Cardiac septum (tissue), 1 donor: ENCODE results near the gene TRAP1. TPM values are rescaled to one million over a fixed set of nuclear protein-coding genes. Genes with fewer than 3 reads are reported as not detected.
A peak's percentile ranks its signal among the peaks of the same experiment; 100 is the strongest.
"Not testable (repeated sequence)": the region's sequence is repeated elsewhere in the genome, so short reads cannot be mapped to it uniquely, and the experiment has no call there.

Experiments used
- DNase-seq: peaks from one replicate; pipeline ENCODE4 v3.0.0-alpha.2; 2020; ENCODE audit warnings: low spot score
- intact Hi-C: fragments of 100-400 bp; cut with DNase I; formaldehyde crosslinking; loops from one replicate; pipeline ENCODE4 v1.14.0; 2022
- total RNA-seq: library from RNA; stranded (reverse); fragmentation: NEBNext Ultra II Directional; extraction: Animal tissue kit (Norgen Biotek cat#: 25700); gene quantifications from one replicate; pipeline ENCODE4 v1.2.1, GENCODE V29; 2021
- donor health status: DM: no; HTN: no; CAD: no.

The TRAP1 gene
- total RNA-seq, 1 donor from 2014 or later: 78.6 TPM

DNA sequence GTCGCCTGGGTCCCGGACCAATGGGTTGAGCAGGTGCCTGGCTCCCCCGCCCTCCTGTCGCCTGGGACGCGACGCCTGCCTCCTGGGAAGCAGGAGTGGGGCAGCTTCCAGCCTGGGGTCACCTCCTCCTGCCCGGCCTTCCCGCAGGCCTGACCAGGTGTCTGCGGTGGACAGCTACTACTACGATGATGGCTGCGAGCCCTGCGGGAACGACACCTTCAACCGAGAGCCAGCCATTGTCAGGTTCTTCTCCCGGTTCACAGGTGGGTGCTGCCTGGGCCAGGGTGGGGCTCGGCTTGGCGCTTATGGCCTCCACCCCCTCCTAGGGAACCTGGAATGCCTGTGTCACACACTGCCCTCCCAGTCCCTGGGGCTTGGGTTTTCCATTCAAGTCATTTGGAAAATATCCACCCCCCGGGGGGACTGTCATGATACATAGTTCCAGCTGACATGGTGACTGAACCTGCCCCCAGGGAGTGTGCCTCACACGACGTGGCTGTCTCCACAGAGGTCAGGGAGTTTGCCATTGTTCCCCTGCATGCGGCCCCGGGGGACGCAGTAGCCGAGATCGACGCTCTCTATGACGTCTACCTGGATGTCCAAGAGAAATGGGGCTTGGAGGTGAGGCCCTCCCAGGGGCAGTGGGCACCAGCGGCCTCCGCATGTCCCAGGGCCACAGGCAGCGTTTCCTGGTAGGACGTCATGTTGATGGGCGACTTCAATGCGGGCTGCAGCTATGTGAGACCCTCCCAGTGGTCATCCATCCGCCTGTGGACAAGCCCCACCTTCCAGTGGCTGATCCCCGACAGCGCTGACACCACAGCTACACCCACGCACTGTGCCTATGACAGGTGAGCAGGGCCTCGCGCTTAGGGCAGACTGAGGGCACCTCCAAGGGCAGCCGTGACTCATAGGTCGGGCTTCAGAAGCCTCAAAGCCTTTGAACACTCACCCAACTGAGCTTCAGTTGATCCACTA, 60.5 kb downstream of the TRAP1 start:
- DNase-seq: peak; percentile 33
- intact Hi-C loops: no loop called here

DNA sequence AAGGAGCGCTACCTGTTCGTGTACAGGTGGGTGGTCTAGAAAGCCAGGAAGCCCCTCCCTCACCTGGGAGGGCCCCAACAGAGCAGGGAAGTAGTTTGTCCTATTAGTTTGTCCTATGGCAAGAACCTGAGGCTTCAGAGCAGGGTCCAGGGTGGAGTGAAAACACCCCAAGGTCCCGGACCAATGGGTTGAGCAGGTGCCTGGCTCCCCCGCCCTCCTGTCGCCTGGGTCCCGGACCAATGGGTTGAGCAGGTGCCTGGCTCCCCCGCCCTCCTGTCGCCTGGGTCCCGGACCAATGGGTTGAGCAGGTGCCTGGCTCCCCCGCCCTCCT, 61.2 kb downstream of the TRAP1 start:
- DNase-seq, intact Hi-C loops: not testable (repeated sequence)

- intact Hi-C loops: no loop called here
- DNase-seq: peak; percentile 57
Observed at GRCh38 chr16:3655396-3656159, 61.7 kb downstream of the TRAP1 start.

DNA sequence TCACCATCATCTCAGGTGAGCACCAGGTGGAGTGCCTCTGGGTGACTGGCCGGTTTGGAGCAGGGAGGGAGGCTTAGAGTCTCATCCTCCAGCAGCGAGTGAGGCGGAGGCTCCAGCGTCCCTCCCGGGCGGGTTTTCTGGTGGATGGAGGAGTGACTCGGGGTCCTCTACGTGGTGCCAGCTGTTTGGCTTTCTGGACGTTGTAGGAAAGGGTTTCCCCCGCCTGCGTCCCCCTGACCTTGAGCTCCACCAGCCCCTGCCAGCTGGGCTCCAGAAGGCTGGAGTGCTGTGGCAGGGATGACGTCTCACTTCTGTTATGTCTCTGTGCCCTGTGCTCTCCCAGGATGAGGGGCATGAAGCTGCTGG, 62.3 kb downstream of the TRAP1 start:
- DNase-seq: peak; percentile 68
- intact Hi-C loops: no loop called here

DNA sequence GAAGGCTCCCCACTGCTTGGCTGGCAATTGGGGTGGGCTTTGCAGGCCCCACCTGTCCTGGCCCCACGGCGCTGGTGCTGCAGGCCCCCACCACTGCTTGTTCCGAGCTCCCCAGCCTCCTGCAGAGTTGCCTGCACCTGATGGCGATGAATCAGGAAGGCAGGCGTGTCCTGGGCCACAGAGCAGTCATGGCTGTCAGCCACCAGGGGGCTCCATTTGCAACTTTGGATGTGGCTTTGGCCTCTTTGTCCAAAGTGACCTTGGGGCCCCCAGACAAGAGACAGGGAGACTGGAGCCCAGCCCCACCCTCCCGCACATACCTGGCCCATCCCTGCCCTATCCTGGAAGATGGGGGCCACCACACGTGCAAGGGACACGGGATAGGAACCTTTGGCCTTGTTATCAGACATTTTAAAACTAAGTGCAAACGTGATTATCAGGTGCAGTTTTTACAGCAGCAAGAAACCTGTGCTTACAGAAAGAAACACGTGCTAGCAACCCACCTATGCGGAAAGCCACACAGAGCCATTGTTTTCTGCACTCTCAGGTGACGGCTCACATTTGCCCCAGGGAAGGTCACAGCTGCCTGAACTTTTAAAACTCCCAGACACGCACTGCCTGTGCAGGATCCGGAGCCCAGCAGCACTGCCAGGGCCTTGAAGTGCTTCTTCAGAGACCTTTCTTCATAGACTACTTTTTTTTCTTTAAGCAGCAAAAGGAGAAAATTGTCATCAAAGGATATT, 62.9 kb downstream of the TRAP1 start, which contains the start of gene DNASE1:
Gene DNASE1 (plus strand): TSS at position 443 of the 743 bp plus-strand sequence. CDS start 683 bp downstream, outside the sequence.
- DNase-seq: peak; percentile 73
- intact Hi-C loops: no loop called here

- no peak for DNase-seq
Observed at GRCh38 chr16:3652373-3653195, 64.7 kb downstream of the TRAP1 start.

GRCh38 chr16:3651461-3652372, 65.6 kb downstream of the TRAP1 start:
- intact Hi-C loops: no loop called here
- no peak for DNase-seq

More at GRCh38 chr16:3652373-3653195, 64.7 kb downstream of the TRAP1 start:
- intact Hi-C loops: no loop called here

DNA sequence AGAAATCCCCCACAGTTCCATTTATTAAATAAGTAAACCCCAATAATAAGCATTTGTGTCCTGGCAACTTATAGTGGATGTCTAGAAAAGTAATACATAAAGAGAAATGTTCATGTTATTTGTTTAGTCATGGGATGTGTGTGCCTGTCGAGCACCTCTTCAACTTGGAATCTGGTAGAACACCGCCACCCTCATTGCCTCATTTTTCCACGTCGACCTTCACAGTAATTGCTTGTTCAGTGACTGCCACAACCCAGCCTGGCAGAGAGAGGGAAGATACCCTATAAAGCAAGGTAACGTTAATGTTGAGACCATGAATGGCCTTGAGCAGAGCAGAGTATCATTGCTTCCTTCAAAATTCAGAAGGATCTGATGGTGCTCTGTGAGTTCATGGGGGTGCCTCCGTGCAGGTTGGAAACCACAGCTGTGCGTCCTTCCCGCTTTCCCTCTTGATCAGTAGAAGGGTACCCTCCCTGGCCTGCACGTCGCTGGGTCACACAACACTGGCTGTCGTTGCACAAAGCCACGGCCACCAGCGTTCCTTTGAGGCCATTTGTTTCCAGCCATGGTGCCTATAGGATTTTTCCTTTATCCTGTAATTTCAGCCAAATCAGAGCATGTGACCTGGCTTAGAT, 66.6 kb downstream of the TRAP1 start:
- intact Hi-C loops: no loop called here
- no peak for DNase-seq

- DNase-seq: no peak
- intact Hi-C loops: no loop called here
Observed at GRCh38 chr16:3646348-3646920, 70.9 kb downstream of the TRAP1 start.

DNA sequence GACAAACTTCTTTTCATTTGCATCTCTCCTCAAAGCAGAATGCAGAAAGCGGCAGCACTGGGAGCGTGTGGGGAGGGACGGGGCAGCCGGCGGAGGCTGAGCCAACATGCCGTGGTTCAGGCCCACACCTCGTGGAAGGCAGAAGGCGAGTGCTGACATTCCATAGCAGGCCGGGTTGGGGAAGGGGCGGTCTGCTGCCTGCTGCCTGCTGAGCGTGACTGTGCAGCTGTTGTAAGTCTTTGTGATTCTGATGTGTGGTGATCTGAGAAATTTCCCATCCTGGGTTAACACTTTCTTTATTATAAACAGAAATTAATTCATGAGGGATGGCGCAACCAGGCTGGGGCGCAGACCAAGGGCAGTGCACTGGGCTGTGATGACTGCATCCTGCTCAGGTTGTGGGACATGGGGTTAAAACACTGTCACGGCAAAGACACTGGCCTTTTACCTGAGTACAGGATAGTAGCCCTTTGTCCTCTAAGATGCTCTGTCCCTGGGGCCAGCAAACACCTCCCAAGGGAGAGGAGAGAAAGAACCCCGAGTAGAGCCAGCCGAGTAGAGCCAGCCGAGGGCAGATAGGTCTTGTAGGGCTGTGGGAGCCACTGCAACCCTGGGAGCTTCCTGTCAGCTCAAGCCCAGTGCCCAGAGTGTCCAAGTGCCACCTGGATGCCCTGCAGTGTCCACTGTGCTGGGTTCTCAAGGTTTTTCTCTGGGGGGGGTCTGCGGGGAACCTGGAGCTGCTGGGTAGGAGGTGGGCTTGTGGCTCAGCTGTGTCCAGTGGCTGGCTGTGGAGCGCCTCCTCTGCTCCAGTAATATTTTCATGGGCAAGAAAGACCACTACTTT, 71.6 kb downstream of the TRAP1 start:
- DNase-seq: no peak
- intact Hi-C loops: no loop called here

DNA sequence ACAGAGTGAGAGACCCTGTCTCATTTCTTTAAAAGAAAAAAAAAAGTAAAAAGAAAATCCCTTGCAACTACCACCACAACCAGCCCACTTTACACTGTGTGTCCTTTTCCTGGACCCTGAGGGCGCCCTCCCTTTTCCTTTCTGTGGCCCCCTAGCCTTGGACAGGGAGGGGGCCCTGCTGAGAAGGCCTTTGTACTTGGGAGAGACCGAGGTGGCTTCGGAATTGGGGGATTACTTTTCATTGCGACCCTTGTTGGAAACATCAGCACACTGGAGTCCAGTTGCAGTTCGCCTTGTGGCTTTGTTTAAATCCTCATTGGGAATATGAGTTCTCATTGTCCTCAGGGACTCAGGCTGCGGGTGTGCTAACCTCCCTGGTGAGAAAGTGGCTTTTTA, 72.2 kb downstream of the TRAP1 start:
- intact Hi-C loops: no loop called here
- no peak for DNase-seq

DNA sequence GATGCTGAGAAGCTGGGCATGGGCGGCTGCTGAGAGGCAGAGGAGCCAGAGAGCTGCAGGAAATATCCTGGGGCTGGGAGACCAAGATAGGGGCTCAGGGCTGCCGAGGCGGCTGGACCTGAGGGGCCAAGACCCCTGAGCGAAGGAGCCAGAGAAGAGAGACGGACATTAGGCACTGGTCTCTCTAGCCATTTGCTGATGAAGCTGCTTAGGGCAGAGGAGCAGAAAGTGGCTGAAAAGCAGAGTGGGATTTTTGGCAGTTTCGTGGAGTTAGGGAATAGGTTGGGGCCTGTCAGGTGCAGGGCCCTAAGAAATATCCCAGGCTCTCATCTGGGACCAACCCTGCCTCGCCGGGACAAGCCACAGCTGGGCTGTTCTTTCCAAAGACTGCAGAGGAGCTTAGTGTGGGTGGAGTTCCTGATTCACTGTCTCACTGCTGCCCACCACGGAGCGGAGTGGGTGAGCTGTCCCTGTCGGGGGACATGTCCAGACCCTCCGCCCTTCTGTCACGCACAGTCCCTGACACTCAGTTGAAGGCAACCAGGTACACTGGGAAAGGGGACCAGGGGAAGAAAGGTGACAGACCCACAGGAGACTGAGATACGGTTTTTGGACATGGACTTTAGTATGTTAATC, 74.1 kb downstream of the TRAP1 start:
- no peak for DNase-seq
- intact Hi-C loops: no loop called here

- no peak for DNase-seq
- intact Hi-C loops: no loop called here
Observed at GRCh38 chr16:3642397-3643094, 74.8 kb downstream of the TRAP1 start.

GRCh38 chr16:3641801-3642396, 75.4 kb downstream of the TRAP1 start:
- intact Hi-C loops: no loop called here
- DNase-seq: no peak
